Neural progenitor cell (in vitro differentiated cells): ENCODE data around the gene CCL23.

Experiments used
- CTCF ChIP-seq: fragments of 200-600 bp; sonication (generic); IDR thresholded peaks from 2 replicates; pipeline ENCODE4 v1.5.1; 2017; ENCODE audit warnings: antibody characterized with exemption, mild to moderate bottlenecking
- EZH2 ChIP-seq: fragments of 200-600 bp; sonication (generic); IDR thresholded peaks from 2 replicates; pipeline ENCODE4 v1.6.1; 2017; ENCODE audit warnings: antibody characterized with exemption, mild to moderate bottlenecking, moderate library complexity
- EZH2phosphoT487 ChIP-seq: fragments of 200-600 bp; sonication (generic); IDR thresholded peaks from 2 replicates; pipeline ENCODE4 v1.6.1; 2017; ENCODE audit warnings: antibody characterized with exemption

- no peak for TF ChIP-seq CTCF
- no peak for TF ChIP-seq EZH2
- no peak for TF ChIP-seq EZH2phosphoT487
These were observed 35.2 kb downstream of the CCL23 start for GRCh38 chr17:35982409-35983191.
